Measurements from ENCODE around the gene SNX25. TPM values are rescaled to one million over a fixed set of nuclear protein-coding genes. Genes with fewer than 3 reads are reported as not detected.
A peak's percentile ranks its signal among the peaks of the same experiment; 100 is the strongest.

SNX25 gene
- total RNA-seq, 1 donor from 2014 or later: 13.9 TPM

DNA sequence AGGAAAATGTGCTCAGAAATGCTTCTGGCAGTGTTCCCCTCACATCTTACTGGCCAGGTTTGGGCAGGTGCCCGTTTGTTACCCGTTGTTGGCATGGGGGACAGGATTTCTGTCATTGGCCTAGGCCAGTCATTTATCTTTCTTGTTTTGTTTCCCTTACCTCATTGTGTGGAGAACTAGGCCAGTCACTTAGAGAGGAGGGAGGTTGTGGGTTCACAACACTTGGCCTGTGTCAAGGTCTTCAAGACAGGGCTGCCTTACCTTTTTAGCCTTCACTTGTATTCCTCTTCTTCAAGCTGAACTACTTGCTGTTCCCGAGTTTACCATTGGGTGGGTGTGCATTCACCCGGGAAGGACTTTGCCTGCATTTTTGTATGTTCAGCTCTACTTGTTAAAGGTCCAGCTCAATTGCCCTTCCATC lies 17.7 kb downstream of the SNX25 start:
- peaks cover 2% of the 10 kb centered on the region for H3K36me3 Mint-ChIP-seq (ENCODE audit: insufficient read depth)
- no peak overlapping the region for H3K4me3 Mint-ChIP-seq (ENCODE audit: low read depth)
- H3K4me1 Mint-ChIP-seq (ENCODE audit: low read depth): no peaks in the 10 kb centered on the region
- H3K27ac Mint-ChIP-seq: no peak overlapping the region
- DNase-seq (ENCODE audit: low spot score, unreplicated experiment): no peak
- no peak for TF ChIP-seq CTCF (IDR thresholded peaks at IDR 0.05; ENCODE audit: unreplicated experiment)
- H3K9me3 Mint-ChIP-seq (ENCODE audit: low read depth): no peaks in the 10 kb centered on the region
- H3K27me3 Mint-ChIP-seq: no peaks in the 10 kb centered on the region

GRCh38 chr4:185227713-185228278 lies 18.4 kb downstream of the SNX25 start:
- H3K27me3 Mint-ChIP-seq: no peaks in the 10 kb centered on the region
- H3K36me3 Mint-ChIP-seq (ENCODE audit: insufficient read depth): no peaks in the 10 kb centered on the region
- H3K27ac Mint-ChIP-seq: no peak overlapping the region
- no peak for TF ChIP-seq CTCF (IDR thresholded peaks at IDR 0.05; ENCODE audit: unreplicated experiment)
- no peak for DNase-seq (ENCODE audit: low spot score, unreplicated experiment)
- H3K4me1 Mint-ChIP-seq (ENCODE audit: low read depth): peaks cover 4% of the 10 kb centered on the region
- no peak overlapping the region for H3K4me3 Mint-ChIP-seq (ENCODE audit: low read depth)
- H3K9me3 Mint-ChIP-seq (ENCODE audit: low read depth): no peaks in the 10 kb centered on the region

DNA sequence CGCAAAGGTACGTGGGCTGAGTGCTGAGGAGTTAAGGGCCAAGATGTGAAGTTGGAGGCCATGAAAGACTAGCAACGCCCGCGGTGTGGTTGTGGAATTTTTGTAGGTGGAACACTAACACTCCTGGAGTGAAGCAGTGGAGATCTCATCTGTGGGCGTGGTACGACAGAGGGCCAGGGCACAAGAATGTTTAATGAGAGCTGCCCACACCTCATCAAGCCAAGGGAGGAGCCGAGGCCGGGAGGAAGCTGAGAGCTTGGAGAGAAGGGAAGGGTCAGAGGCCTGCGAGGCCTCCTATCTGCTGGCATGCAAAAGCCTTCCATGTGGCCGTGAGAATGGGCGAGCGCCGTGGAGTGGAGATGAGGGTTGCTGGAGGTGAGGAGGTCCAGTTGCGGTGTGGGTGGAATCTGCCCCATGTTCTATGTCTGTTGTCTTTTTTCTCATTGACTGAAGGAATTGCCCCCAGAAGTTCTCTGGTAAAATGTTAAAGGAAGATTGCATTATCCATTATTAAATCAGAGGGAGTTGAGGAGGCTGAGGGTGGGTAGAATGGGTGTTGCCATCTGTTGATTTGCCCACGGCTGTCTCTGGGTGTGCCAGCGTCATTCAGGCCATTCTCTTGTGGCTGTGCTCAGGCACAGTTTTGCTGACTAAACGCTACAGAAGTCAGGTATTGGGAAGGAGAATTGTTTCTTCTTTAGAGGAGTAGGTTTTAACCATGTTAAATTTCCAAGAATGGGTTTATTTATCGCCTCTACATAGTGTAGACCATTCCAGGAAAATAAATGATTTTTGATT lies 19.8 kb downstream of the SNX25 start:
- DNase-seq (ENCODE audit: low spot score, unreplicated experiment): no peak
- TF ChIP-seq CTCF (IDR thresholded peaks at IDR 0.05; ENCODE audit: unreplicated experiment): no peak
- no peaks in the 10 kb centered on the region for H3K9me3 Mint-ChIP-seq (ENCODE audit: low read depth)
- H3K27me3 Mint-ChIP-seq: no peaks in the 10 kb centered on the region
- H3K4me3 Mint-ChIP-seq (ENCODE audit: low read depth): no peak overlapping the region
- H3K27ac Mint-ChIP-seq: no peak overlapping the region
- H3K4me1 Mint-ChIP-seq (ENCODE audit: low read depth): peaks cover 4% of the 10 kb centered on the region
- no peaks in the 10 kb centered on the region for H3K36me3 Mint-ChIP-seq (ENCODE audit: insufficient read depth)

- no peaks in the 10 kb centered on the region for H3K36me3 Mint-ChIP-seq (ENCODE audit: insufficient read depth)
- peaks cover 22% of the 10 kb centered on the region for H3K4me1 Mint-ChIP-seq (ENCODE audit: low read depth)
- H3K9me3 Mint-ChIP-seq (ENCODE audit: low read depth): no peaks in the 10 kb centered on the region
- no peaks in the 10 kb centered on the region for H3K27me3 Mint-ChIP-seq
- no peak for DNase-seq (ENCODE audit: low spot score, unreplicated experiment)
- TF ChIP-seq CTCF (IDR thresholded peaks at IDR 0.05; ENCODE audit: unreplicated experiment): no peak
- H3K4me3 Mint-ChIP-seq (ENCODE audit: low read depth): no peak overlapping the region
- no peak overlapping the region for H3K27ac Mint-ChIP-seq
Observed at GRCh38 chr4:185232370-185232769, 23.0 kb downstream of the SNX25 start.

DNA sequence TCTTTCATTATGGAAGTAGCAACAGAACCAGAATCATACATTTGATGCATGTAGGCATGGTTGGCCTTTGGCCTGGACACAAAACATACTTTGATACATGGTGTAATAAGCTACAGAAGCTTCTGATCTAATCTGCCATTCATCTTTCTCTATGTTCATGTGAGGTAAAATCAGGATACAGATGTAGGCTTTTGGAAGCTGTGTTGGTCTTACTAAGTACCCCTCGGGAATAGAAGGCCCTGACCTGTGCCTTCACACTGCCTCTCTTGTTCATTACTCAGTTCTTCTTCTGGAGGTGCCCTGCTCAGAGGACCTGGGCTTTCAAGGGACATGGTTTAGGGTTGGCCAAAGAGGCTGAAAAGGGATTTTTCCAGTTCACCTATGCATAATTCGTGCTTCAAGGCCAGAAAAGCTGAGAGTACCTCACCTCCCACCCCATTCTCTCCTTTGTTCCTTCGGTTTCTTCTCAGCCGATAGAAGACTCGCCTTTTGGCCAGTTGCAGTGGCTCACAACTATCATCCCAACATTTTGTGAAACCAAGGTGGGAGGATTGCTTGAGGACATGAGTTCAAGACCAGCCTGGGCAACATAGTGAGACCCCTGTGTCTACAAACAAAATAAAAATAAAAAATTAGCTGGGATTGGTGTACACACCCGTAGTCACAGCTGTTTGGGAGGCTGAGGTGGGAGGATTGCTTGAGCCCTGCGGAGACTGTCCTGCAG lies 25.9 kb downstream of the SNX25 start:
- no peak for TF ChIP-seq CTCF (IDR thresholded peaks at IDR 0.05; ENCODE audit: unreplicated experiment)
- DNase-seq (ENCODE audit: low spot score, unreplicated experiment): no peak
- Mint-ChIP-seq H3K4me3 (ENCODE audit: low read depth) (no peak overlapping the region), H3K4me1 (ENCODE audit: low read depth) (peaks cover 26% of the 10 kb centered on the region), H3K36me3 (ENCODE audit: insufficient read depth) (peaks cover 12% of the 10 kb centered on the region), H3K9me3 (ENCODE audit: low read depth) (peaks cover 6% of the 10 kb centered on the region), H3K27ac (peak overlapping the region; percentile 88), H3K27me3 (no peaks in the 10 kb centered on the region)

Measured in progenitor cell of endocrine pancreas (in vitro differentiated cells).